ENCODE results near the gene MECP2.
A peak's percentile ranks its signal among the peaks of the same experiment; 100 is the strongest.
"Not testable (repeated sequence)": the region's sequence is repeated elsewhere in the genome, so short reads cannot be mapped to it uniquely, and the experiment has no call there.

The MECP2 gene

GRCh38 chrX:153989973-153990655 is 107.4 kb downstream of the MECP2 start:
- DNase-seq, result no peak

GRCh38 chrX:153988493-153988892 is 109.0 kb downstream of the MECP2 start:
- DNase-seq, result no peak

- peak in 2 of 3 donors; percentile 21 to 51 for DNase-seq
These were observed 113.0 kb downstream of the MECP2 start for GRCh38 chrX:153984351-153985178.

GRCh38 chrX:153983321-153983801 is 114.2 kb downstream of the MECP2 start:
- peak; percentile 60 to 76 (median 62) for DNase-seq

GRCh38 chrX:153981771-153982533 is 115.6 kb downstream of the MECP2 start:
- DNase-seq, result peak; percentile 57 to 63 (median 60)

- no peak for DNase-seq
These were observed 116.3 kb downstream of the MECP2 start for GRCh38 chrX:153981231-153981630.

GRCh38 chrX:153980394-153980793 is 117.1 kb downstream of the MECP2 start:
- not testable (repeated sequence) for DNase-seq

GRCh38 chrX:153974726-153975286 is 122.7 kb downstream of the MECP2 start:
- DNase-seq, result no peak

- peak; percentile 58 to 66 (median 61) for DNase-seq
These were observed 123.4 kb downstream of the MECP2 start for GRCh38 chrX:153974003-153974725.

GRCh38 chrX:153973127-153974002 is 124.2 kb downstream of the MECP2 start:
- no peak for DNase-seq

- peak; percentile 91 to 94 (median 92) for DNase-seq
These were observed 125.0 kb downstream of the MECP2 start, which contains the start of gene TMEM187 for GRCh38 chrX:153972368-153973126. Gene TMEM187, plus strand, starts transcription at chrX:153972754. Its CDS starts 9,309 bp downstream, at chrX:153982063.

Measured in suppressor macrophage treated with lipopolysaccharide for 1 hour (primary cell).